Gastroesophageal sphincter (tissue), 4 donors: ENCODE data around the gene TUBB2B. TPM values are rescaled to one million over a fixed set of nuclear protein-coding genes. Genes with fewer than 3 reads are reported as not detected.

Experiments used
- ATAC-seq: fragments of 150-250 bp; one replicate; pipeline ENCODE4 v1.9.1; 2016; ENCODE audit warnings: mild to moderate bottlenecking, moderate library complexity
- H3K27ac ChIP-seq, 4 donors: fragments of 200-600 bp; sonication (generic) in 3 of 4; 1 replicate in 3 of 4; 2 replicates in 1 of 4; pipeline ENCODE4 v1.5.1; 2016 to 2019
- H3K27me3 ChIP-seq: fragments of 200-600 bp; sonication (generic); one replicate; pipeline ENCODE4 v1.5.1; 2019
- H3K36me3 ChIP-seq, 2 donors: fragments of 200-600 bp; sonication (generic); one replicate each; pipeline ENCODE4 v1.5.1; 2019; ENCODE audit warnings: control low read depth in 1 of 2
- H3K4me1 ChIP-seq, 3 donors: fragments of 200-600 bp; sonication (generic); 1 replicate in 2 of 3; 2 replicates in 1 of 3; pipeline ENCODE4 v1.5.1; 2016 to 2019; ENCODE audit warnings: control low read depth in 2 of 3
- H3K4me3 ChIP-seq, 2 donors: fragments of 200-600 bp; sonication (generic); one replicate each; pipeline ENCODE4 v1.5.1; 2019; ENCODE audit warnings: mild to moderate bottlenecking in 1 of 2, moderate library complexity in 1 of 2
- H3K9me3 ChIP-seq, 3 donors: fragments of 200-600 bp; sonication (generic); one replicate each; pipeline ENCODE4 v1.5.1; 2017 to 2019; ENCODE audit warnings: control low read depth in 2 of 3
- CTCF ChIP-seq, 4 experiments: fragments of 200-600 bp in 2 of 4; fragments of 450-650 bp in 2 of 4; sonication (generic) in 1 of 4; IDR thresholded peaks; one replicate each; pipeline ENCODE4 v1.5.1; 2017 to 2019; ENCODE audit warnings: antibody characterized with exemption in 4 of 4, mild to moderate bottlenecking in 2 of 4, moderate library complexity in 2 of 4
- EP300 ChIP-seq: sonication (generic); formaldehyde crosslinking; IDR thresholded peaks from one replicate; pipeline ENCODE4 v1.6.1; 2017; ENCODE audit warnings: antibody characterized with exemption, mild to moderate bottlenecking
- POLR2A ChIP-seq, 2 donors: fragments of 450-650 bp; IDR thresholded peaks; one replicate each; pipeline ENCODE4 v1.6.1; 2017; ENCODE audit warnings: antibody characterized with exemption in 2 of 2, mild to moderate bottlenecking in 2 of 2, moderate library complexity in 1 of 2
- POLR2AphosphoS5 ChIP-seq: sonication (generic); formaldehyde crosslinking; IDR thresholded peaks from one replicate; pipeline ENCODE4 v1.6.1; 2017; ENCODE audit warnings: antibody characterized with exemption
- WGBS, 2 donors: methylation state at CpG; one replicate each; pipeline ENCODE4 v1.1.5; 2018; ENCODE audit warnings: low coverage in 1 of 2; 5-methylcytosine and 5-hydroxymethylcytosine counted together
- total RNA-seq, 4 donors: library from RNA; depleted of rRNA; stranded (reverse); fragments of >200 nt; gene quantifications; one replicate each; pipeline ENCODE4 v1.1.0, GENCODE V29; 2016

TUBB2B gene
- 10 to 100 TPM; 11.5 to 42.8 (median 14.6) TPM for total RNA-seq

- H3K27me3 ChIP-seq = peaks cover 53% of the 10 kb centered on the region
- TF ChIP-seq POLR2A (IDR thresholded peaks at IDR 0.05) = peak in 1 of 2 donors; percentile 14
- no peak for TF ChIP-seq EP300
- no peak for TF ChIP-seq CTCF (IDR thresholded peaks at IDR 0.05)
- no peak for TF ChIP-seq POLR2AphosphoS5
- H3K4me3 ChIP-seq = peak within 1 kb of the TSS; percentile 7 to 58
- peak within 1 kb of the TSS in 3 of 4 donors; percentile 14 to 74 (median 40) for H3K27ac ChIP-seq
- H3K4me1 ChIP-seq = peaks cover 0 to 60% (median 36%) of the 10 kb centered on the region in 3 donors
- no peaks in the 10 kb centered on the region for H3K9me3 ChIP-seq
- ATAC-seq = peak; percentile 48
- WGBS, 2 donors = 0 to 2% methylated on average over 7 to 10 of the region's 66 CpGs
- H3K36me3 ChIP-seq = no peaks in the 10 kb centered on the region
Measured at GRCh38 chr6:3227363-3228045, at the start of gene TUBB2B. Gene TUBB2B (minus strand): TSS chr6:3227653. CDS start chr6:3227543, 110 bp downstream.

GRCh38 chr6:3277251-3277650 is 49.8 kb upstream of the TUBB2B start:
- no peak for ATAC-seq
- TF ChIP-seq POLR2A (IDR thresholded peaks at IDR 0.05) (no peak), EP300 (no peak)
- 50 to 77% methylated on average over 4 to 6 of the region's 12 CpGs for WGBS, 2 donors
- H3K27ac ChIP-seq = no peak overlapping the region
- no peaks in the 10 kb centered on the region for H3K9me3 ChIP-seq
- peaks cover 0 to 19% (median 9%) of the 10 kb centered on the region in 3 donors for H3K4me1 ChIP-seq
- H3K36me3 ChIP-seq = peaks cover 0 to 38% of the 10 kb centered on the region in 2 donors
- no peak overlapping the region for H3K4me3 ChIP-seq
- H3K27me3 ChIP-seq = no peaks in the 10 kb centered on the region

- TF ChIP-seq POLR2A (IDR thresholded peaks at IDR 0.05) = no peak
- TF ChIP-seq EP300 = no peak
- TF ChIP-seq POLR2AphosphoS5 = no peak
- no peak for TF ChIP-seq CTCF (IDR thresholded peaks at IDR 0.05)
- Histone ChIP-seq H3K4me3 (no peak overlapping the region), H3K36me3 (peaks cover 0 to 46% of the 10 kb centered on the region in 2 donors), H3K4me1 (peaks cover 0 to 12% (median 1%) of the 10 kb centered on the region in 3 donors), H3K27ac (no peak overlapping the region), H3K9me3 (no peaks in the 10 kb centered on the region), H3K27me3 (no peaks in the 10 kb centered on the region)
- no peak for ATAC-seq
- 56 to 93% methylated on average over 3 to 10 of the region's 20 CpGs for WGBS, 2 donors
Measured at GRCh38 chr6:3276174-3277167, 49.0 kb upstream of the TUBB2B start.

GRCh38 chr6:3273707-3274521 is 46.5 kb upstream of the TUBB2B start:
- ATAC-seq = no peak

More at GRCh38 chr6:3273707-3274521, 46.5 kb upstream of the TUBB2B start:
- Histone ChIP-seq H3K36me3 (peaks cover 0 to 71% of the 10 kb centered on the region in 2 donors), H3K27ac (no peak overlapping the region), H3K4me3 (no peak overlapping the region), H3K4me1 (no peaks in the 10 kb centered on the region), H3K27me3 (no peaks in the 10 kb centered on the region), H3K9me3 (no peaks in the 10 kb centered on the region)
- 73% methylated on average over 7 of the region's 9 CpGs; no CpG with 5 or more reads in 1 of the 2 donors for WGBS, 2 donors
- TF ChIP-seq POLR2AphosphoS5 (no peak), POLR2A (IDR thresholded peaks at IDR 0.05) (no peak), CTCF (IDR thresholded peaks at IDR 0.05) (no peak), EP300 (no peak)
